ENCODE results near the gene LILRB2.
A peak's percentile ranks its signal among the peaks of the same experiment; 100 is the strongest.
"Not testable (repeated sequence)": the region's sequence is repeated elsewhere in the genome, so short reads cannot be mapped to it uniquely, and the experiment has no call there.

Gene LILRB2

DNA sequence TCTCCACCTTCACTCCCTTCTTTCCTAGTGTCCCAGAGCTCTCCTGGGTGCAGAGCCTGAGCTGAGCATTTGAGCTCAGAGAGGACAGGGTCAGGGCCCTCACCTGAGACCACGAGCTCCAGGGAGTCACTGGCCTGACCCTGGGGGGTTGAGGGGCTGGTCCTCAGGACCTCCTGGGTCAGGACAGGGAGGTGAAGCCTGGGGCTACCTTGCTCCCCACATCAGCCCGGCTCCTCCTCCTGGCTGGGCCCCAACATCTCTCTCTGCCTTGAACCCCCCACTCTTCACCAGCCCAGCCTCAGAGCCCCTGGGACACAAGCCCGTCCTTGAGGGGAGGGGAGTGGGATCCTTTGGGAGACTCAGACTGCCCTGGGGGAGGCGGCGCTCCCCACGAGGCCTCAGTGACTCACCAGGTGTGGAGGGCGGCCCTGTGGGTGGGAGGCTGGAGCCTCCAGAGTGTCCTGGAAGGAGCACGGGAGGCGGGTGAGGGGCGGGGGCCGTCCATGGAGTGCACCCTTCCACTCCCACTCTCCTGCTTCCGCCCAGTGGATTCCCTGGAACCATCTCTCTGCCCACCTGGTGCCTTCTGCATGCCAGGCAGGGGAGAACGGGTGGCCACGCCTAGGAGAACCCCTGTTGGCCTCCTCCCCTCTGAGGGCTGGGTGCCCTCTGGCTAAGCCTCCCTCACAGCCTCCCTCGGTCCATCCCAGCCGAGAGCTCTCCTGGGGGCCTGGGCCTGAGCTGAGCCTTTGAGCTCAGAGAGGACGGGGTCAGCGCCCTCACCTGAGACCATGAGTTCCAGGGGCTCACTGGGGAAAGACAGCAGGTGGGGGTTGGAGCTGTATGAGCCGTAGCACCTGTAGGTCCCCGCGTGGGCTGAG, 41.2 kb downstream of the LILRB2 start:
- DNase-seq = not testable (repeated sequence)

- DNase-seq = no peak
Measured at GRCh38 chr19:54233941-54234340, 47.0 kb downstream of the LILRB2 start.

- peak; percentile 83 to 87 for DNase-seq
Measured at GRCh38 chr19:54231077-54231931, 49.6 kb downstream of the LILRB2 start.

DNA sequence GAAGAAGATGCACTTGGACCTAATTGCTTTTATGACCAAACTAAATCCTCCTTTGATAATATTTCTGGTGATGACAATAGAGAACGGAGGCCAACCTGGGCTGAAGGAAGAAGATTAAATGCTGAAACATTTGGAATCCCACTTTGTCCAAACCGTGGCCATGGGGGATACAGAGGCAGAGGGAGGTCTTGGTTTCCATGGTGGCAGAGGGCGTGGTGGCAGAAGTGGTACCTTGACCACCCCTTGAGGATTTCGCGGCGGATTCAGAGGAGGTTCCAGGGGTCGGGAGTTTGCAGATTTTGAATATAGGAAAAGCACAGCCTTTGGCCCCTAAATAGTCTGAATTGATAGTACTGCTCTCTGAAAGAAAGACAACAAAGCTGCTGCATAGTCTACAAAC, 50.9 kb downstream of the LILRB2 start:
- no peak for DNase-seq

GRCh38 chr19:54229146-54229545, 51.8 kb downstream of the LILRB2 start:
- no peak for DNase-seq

GRCh38 chr19:54224619-54225018, 56.3 kb downstream of the LILRB2 start:
- DNase-seq = not testable (repeated sequence)

DNA sequence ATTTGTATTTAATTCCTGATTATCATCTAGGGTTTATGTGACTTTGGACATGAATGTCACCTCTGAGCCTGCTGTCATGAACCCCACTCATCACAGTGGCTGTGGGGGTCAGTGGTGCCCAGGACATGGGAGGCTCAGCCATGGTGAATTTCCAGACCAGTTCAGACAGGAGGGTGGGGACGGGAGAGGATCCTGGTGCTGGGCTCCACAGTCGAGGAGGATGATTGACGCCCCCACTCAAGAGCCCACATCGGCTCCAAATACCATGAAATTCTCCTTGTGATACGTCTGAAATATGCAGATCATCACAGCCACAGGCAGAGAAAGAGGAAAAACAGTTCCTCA, 57.0 kb downstream of the LILRB2 start:
- not testable (repeated sequence) for DNase-seq

Measured in NCI-H524 (cell line).